Liver (tissue), 9 donors: ENCODE measurements around the gene ZNF423. TPM values are rescaled to one million over a fixed set of nuclear protein-coding genes. Genes with fewer than 3 reads are reported as not detected.

Experiments
- DNase-seq: peaks from one replicate; pipeline ENCODE4 v3.0.0-alpha.2; 2017; ENCODE audit warnings: low spot score
- H3K27ac ChIP-seq, 2 donors: one replicate each; pipeline ENCODE4 v1.7.0; 2013; ENCODE audit warnings: inconsistent platforms in 2 of 2, low read length in 2 of 2, control low read depth in 1 of 2, low read depth in 1 of 2, mild to moderate bottlenecking in 1 of 2
- H3K27me3 ChIP-seq, 4 donors: one replicate each; pipeline versions ENCODE4 v1.6.1 to v1.7.0; 2013; ENCODE audit warnings: low read length in 3 of 4, inconsistent platforms in 1 of 4, mild to moderate bottlenecking in 1 of 4, moderate library complexity in 1 of 4; ENCODE audit not compliant: control insufficient read depth in 4 of 4, insufficient read depth in 4 of 4
- H3K36me3 ChIP-seq, 4 donors: one replicate each; pipeline versions ENCODE4 v1.6.1 to v1.7.0; 2013; ENCODE audit warnings: low read length in 3 of 4, mild to moderate bottlenecking in 3 of 4, low read depth in 1 of 4, moderate library complexity in 1 of 4; ENCODE audit not compliant: control insufficient read depth in 4 of 4, insufficient read depth in 3 of 4
- H3K4me1 ChIP-seq, 4 donors: one replicate each; pipeline versions ENCODE4 v1.6.1 to v1.7.0; 2013; ENCODE audit warnings: low read length in 3 of 4, mild to moderate bottlenecking in 3 of 4, moderate library complexity in 1 of 4; ENCODE audit not compliant: control insufficient read depth in 4 of 4, insufficient read depth in 4 of 4
- H3K4me3 ChIP-seq, 3 donors: one replicate each; pipeline versions ENCODE4 v1.6.1 to v1.7.0; 2013; ENCODE audit warnings: low read length in 3 of 3, control low read depth in 1 of 3, low read depth in 1 of 3, mild to moderate bottlenecking in 1 of 3
- H3K9ac ChIP-seq, 2 donors: one replicate each; pipeline ENCODE4 v1.7.0; 2013; ENCODE audit warnings: low read length in 2 of 2, mild to moderate bottlenecking in 2 of 2, moderate library complexity in 2 of 2, control low read depth in 1 of 2, low read depth in 1 of 2
- H3K9me3 ChIP-seq, 4 donors: one replicate each; pipeline versions ENCODE4 v1.6.1 to v1.7.0; 2013; ENCODE audit warnings: low read length in 3 of 4; ENCODE audit not compliant: control insufficient read depth in 4 of 4
- EGR1 ChIP-seq, 2 donors: IDR thresholded peaks; 2 replicates each; pipeline ENCODE4 v1.6.1; 2016 to 2018; ENCODE audit warnings: antibody characterized with exemption in 2 of 2, low read depth in 2 of 2
- FOXA1 ChIP-seq: IDR thresholded peaks from 2 replicates; pipeline ENCODE4 v1.6.1; 2016; ENCODE audit warnings: antibody characterized with exemption
- GABPA ChIP-seq, 2 donors: IDR thresholded peaks in 1 of 2; conservative IDR thresholded peaks in 1 of 2; 2 replicates each; pipeline ENCODE4 v1.6.1; 2016; ENCODE audit warnings: antibody characterized with exemption in 2 of 2, mild to moderate bottlenecking in 1 of 2, moderate library complexity in 1 of 2
- HNF4A ChIP-seq, 2 donors: conservative IDR thresholded peaks; 2 replicates each; pipeline ENCODE4 v1.6.1; 2016; ENCODE audit warnings: antibody characterized with exemption in 2 of 2, mild to moderate bottlenecking in 2 of 2
- RAD21 ChIP-seq, 2 donors: IDR thresholded peaks; 2 replicates each; pipeline ENCODE4 v1.6.1; 2016; ENCODE audit warnings: antibody characterized with exemption in 2 of 2, mild to moderate bottlenecking in 2 of 2
- TAF1 ChIP-seq: conservative IDR thresholded peaks from 2 replicates; pipeline ENCODE4 v1.6.1; 2016; ENCODE audit warnings: antibody characterized with exemption, mild to moderate bottlenecking
- YY1 ChIP-seq: IDR thresholded peaks from 2 replicates; pipeline ENCODE4 v1.6.1; 2016; ENCODE audit warnings: antibody characterized with exemption, mild to moderate bottlenecking
- ZBTB33 ChIP-seq: IDR thresholded peaks from 2 replicates; pipeline ENCODE4 v1.6.1; 2016; ENCODE audit warnings: antibody characterized with exemption
- WGBS: extraction: QIAGEN DNeasy Blood & Tissue Kit; methylation state at CpG from one replicate; pipeline ENCODE4 v1.1.7; 2013; 5-methylcytosine and 5-hydroxymethylcytosine counted together
- polyA plus RNA-seq, 2 donors: library from polyadenylated mRNA; stranded (reverse) in 1 of 2; unstranded in 1 of 2; fragments of 200-250 nt in 1 of 2; fragments of >200 nt in 1 of 2; fragmentation: Nextera tagmentation in 1 of 2; extraction: Ambion mirVana in 1 of 2; gene quantifications; one replicate each; pipeline versions ENCODE4 v1.2.1 to v1.2.3, GENCODE V29; 2013 to 2015
- total RNA-seq, 2 donors: library from RNA; depleted of rRNA; stranded (reverse); fragments of >200 nt; gene quantifications; one replicate each; pipeline ENCODE4 v1.2.3, GENCODE V29; 2014
- TF ChIP-seq, protein P1 (sequence below): fragments of 150-350 bp; IDR thresholded peaks from 2 replicates; pipeline ENCODE4 v1.5.1; 2017; ENCODE audit warnings: improper control_type of control experiment, low read depth, low read length; ENCODE audit not compliant: missing input control
- TF ChIP-seq, protein P2 (sequence below): IDR thresholded peaks from 2 replicates; pipeline ENCODE4 v1.6.1; 2016; ENCODE audit warnings: antibody characterized with exemption
- donor health status: healthy.
- donor health status: healthy.
- donor health status: healthy.
- donor health status: healthy.
- donor health status: healthy.

Gene ZNF423
- total and polyA plus RNA-seq, 4 donors: 0.24 to 1.6 (median 0.39) TPM

GRCh38 chr16:49749816-49750215 lies 106.1 kb downstream of the ZNF423 start (continued):
- TF ChIP-seq, protein P1, sequence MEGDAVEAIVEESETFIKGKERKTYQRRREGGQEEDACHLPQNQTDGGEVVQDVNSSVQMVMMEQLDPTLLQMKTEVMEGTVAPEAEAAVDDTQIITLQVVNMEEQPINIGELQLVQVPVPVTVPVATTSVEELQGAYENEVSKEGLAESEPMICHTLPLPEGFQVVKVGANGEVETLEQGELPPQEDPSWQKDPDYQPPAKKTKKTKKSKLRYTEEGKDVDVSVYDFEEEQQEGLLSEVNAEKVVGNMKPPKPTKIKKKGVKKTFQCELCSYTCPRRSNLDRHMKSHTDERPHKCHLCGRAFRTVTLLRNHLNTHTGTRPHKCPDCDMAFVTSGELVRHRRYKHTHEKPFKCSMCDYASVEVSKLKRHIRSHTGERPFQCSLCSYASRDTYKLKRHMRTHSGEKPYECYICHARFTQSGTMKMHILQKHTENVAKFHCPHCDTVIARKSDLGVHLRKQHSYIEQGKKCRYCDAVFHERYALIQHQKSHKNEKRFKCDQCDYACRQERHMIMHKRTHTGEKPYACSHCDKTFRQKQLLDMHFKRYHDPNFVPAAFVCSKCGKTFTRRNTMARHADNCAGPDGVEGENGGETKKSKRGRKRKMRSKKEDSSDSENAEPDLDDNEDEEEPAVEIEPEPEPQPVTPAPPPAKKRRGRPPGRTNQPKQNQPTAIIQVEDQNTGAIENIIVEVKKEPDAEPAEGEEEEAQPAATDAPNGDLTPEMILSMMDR: no peak

- H3K27me3 ChIP-seq: no peaks in the 10 kb centered on the region
- WGBS: 68% methylated on average over 11 of the region's 11 CpGs
- DNase-seq: no peak
- H3K27ac ChIP-seq: no peak overlapping the region
- H3K36me3 ChIP-seq: no peaks in the 10 kb centered on the region
- TF ChIP-seq RAD21 (IDR thresholded peaks at IDR 0.05): no peak
- TF ChIP-seq YY1: no peak
- TF ChIP-seq, protein P2, sequence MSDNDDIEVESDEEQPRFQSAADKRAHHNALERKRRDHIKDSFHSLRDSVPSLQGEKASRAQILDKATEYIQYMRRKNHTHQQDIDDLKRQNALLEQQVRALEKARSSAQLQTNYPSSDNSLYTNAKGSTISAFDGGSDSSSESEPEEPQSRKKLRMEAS: no peak
- no peak overlapping the region for H3K9ac ChIP-seq
- no peak overlapping the region for H3K4me3 ChIP-seq
- no peaks in the 10 kb centered on the region for H3K9me3 ChIP-seq
- H3K4me1 ChIP-seq: no peaks in the 10 kb centered on the region
Measured at GRCh38 chr16:49748322-49748721, 107.6 kb downstream of the ZNF423 start.

DNA sequence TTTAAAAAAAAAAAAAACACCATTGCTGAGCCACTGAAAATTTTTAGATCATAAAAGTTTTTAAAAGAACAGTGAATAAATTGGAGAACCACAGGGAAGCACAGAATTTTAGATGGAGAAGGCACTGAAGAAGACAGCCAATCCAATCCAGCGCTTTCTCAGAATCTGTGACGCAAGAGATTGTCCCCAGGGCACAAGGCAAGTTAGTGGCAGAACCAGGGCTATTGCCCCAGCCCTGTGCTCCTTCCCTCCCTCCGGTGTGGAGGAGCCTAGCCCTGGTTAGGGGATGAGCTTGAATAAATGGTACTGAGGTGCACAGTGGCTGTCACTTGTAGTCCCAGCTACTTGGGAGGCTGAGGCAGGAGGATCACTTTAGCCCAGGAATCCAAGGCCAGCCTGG lies 108.3 kb downstream of the ZNF423 start:
- Histone ChIP-seq H3K36me3 (no peaks in the 10 kb centered on the region), H3K9me3 (no peaks in the 10 kb centered on the region), H3K4me3 (no peak overlapping the region), H3K9ac (no peak overlapping the region), H3K27ac (no peak overlapping the region), H3K27me3 (no peaks in the 10 kb centered on the region), H3K4me1 (no peaks in the 10 kb centered on the region)
- no peak for DNase-seq
- 90% methylated on average over 3 of the region's 3 CpGs for WGBS
- no peak for TF ChIP-seq GABPA (IDR thresholded peaks at IDR 0.05 in 1 of 2, conservative IDR thresholded peaks at IDR 0.05 in 1 of 2)

DNA sequence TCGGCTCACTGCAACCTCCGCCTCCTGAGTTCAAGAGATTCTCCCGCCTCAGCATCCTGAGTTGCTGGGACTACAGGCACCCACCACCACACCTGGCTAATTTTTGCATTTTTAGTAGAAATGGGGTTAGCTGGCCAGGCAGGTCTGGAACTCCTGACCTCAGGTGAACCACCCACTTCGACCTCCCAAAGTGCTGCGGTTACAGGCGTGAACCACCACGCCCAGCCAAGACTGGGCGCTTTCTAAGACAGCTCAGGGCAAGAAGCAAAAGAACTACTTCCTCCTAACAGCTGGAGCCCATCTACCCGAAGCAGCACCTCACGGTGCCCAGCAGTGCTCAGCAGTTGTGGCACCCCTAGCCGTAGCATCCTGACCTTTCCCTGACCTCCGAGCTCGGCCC lies 109.4 kb downstream of the ZNF423 start:
- no peak overlapping the region for H3K4me3 ChIP-seq
- no peaks in the 10 kb centered on the region for H3K27me3 ChIP-seq
- H3K9me3 ChIP-seq: no peaks in the 10 kb centered on the region
- no peak for DNase-seq
- no peak overlapping the region for H3K9ac ChIP-seq
- H3K27ac ChIP-seq: no peak overlapping the region
- H3K36me3 ChIP-seq: no peaks in the 10 kb centered on the region
- no peak for TF ChIP-seq ZBTB33
- no peak for TF ChIP-seq EGR1 (IDR thresholded peaks at IDR 0.05; ENCODE audit: low read depth in 2 of 2)
- no peak for TF ChIP-seq YY1
- TF ChIP-seq FOXA1: no peak
- TF ChIP-seq HNF4A (conservative IDR thresholded peaks at IDR 0.05): no peak
- TF ChIP-seq TAF1: no peak
- H3K4me1 ChIP-seq: no peaks in the 10 kb centered on the region
- 79% methylated on average over 13 of the region's 13 CpGs for WGBS
